Hematopoietic multipotent progenitor cell treated with erythropoietin and hydrocortisone succinate and interleukin-3 and kit ligand, for 17 days (in vitro differentiated cells): ENCODE results near the gene FNIP2.
A peak's percentile ranks its signal among the peaks of the same experiment; 100 is the strongest.
"Not testable (repeated sequence)": the region's sequence is repeated elsewhere in the genome, so short reads cannot be mapped to it uniquely, and the experiment has no call there.

Experiments used
- DNase-seq: peaks from one replicate; pipeline ENCODE4 v3.0.0-alpha.2; 2015; ENCODE audit warnings: low spot score

The FNIP2 gene

GRCh38 chr4:158816955-158817354, 48.1 kb downstream of the FNIP2 start:
- no peak for DNase-seq

- DNase-seq: no peak
Observed at GRCh38 chr4:158817562-158818296, 48.9 kb downstream of the FNIP2 start.

GRCh38 chr4:158818560-158819140, 49.8 kb downstream of the FNIP2 start:
- no peak for DNase-seq

DNA sequence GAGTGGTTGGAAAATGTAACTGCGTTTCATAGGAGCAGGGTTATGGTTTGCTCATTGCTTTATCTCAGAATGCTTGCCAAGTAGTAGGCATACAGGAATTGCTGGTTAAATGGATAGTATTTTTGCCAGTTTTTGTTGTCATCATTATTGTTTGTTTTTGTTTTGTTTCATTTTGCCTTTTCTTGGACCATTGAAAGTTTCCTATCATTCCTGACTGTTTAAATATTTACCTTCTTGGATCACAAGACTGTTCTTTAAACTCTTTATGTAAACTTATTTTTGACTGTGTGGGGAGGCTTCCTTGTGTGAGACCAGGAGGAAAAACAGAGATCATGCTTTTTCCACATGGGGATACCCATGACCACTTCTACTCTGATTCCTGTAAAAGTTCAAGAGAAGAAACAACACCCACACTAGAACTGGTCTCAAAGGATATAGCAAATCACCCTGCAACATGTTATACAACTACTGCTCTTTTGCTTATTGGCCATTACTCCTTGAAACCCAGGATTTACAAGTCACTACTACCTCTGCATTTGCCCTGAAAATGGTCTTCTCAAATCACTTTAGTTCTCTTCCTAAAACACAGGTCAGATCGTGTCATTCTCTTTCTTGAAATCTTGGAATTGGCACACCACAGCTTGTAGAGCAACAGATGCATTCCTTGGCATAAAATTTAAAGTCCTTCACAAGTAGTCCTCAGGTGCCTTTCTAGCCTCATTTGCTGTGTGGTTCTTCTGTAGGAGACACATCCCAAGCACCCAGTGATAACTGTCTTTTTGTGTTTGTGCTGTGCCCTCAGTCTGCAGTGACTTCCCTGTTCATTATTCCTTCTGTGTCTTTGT, 51.3 kb downstream of the FNIP2 start:
- DNase-seq: no peak

GRCh38 chr4:158821228-158821971, 52.6 kb downstream of the FNIP2 start:
- DNase-seq: no peak

GRCh38 chr4:158822348-158822747, 53.5 kb downstream of the FNIP2 start:
- no peak for DNase-seq

- no peak for DNase-seq
Observed at GRCh38 chr4:158823461-158823873, 54.6 kb downstream of the FNIP2 start.

DNA sequence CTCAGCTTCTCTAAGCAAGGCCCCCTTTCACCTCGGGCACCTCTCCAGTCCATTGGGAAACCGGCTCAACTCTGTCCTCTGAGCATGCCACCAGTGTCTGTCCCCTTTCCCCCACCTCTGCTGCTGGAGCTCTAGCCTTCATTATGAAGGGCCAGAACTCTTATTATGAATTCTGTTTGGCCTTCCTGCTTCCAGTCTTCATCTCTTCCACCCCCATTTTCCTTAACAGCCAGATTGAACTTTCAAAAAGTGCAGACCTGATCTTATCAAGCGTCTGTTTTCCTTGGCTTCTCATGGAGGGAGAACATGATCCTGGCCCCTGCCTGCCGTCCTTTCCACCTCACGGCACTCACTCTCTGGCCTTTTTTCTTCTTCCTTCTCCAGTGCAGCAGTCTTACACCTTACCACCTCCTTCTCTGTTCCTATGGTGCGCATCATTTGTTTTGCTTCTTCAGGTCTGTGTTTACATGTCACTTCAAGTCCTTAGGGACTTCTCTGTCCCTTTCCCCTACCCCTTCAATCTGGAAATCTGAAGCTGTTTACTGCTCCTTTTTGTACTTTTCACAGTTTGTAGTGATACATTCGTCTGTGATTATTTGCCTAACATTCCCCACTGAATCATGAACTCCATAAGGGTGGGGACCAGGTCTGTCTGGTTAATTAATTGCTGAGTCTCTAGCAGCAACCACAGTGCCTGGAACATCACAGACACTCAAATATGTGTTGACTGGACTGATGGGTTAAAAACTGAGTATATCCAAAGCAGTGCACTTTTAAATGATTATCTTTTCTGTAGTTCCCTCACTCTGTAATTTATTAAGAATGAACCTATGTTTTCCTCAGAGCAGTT, 55.8 kb downstream of the FNIP2 start:
- no peak for DNase-seq

- no peak for DNase-seq
Observed at GRCh38 chr4:158825433-158826036, 56.7 kb downstream of the FNIP2 start.

DNA sequence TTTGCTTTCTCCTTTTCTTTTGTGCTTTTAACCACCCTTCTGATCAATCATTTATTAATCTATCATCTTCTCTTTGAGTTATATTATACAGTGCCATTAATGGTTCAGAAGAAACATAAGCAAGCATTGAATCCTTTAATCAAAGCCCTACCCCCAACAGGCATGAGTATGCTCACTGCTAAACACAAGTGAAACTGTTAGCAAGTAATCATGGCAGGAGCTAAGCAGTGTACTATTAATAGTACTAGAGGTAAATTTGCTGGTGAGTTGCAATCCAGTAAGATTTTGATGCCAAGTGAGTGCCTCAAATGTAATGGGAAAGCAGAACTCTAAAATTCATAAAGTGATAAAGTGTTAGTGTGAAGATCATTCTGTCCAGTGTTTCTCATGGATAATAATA, 57.2 kb downstream of the FNIP2 start:
- DNase-seq: no peak

DNA sequence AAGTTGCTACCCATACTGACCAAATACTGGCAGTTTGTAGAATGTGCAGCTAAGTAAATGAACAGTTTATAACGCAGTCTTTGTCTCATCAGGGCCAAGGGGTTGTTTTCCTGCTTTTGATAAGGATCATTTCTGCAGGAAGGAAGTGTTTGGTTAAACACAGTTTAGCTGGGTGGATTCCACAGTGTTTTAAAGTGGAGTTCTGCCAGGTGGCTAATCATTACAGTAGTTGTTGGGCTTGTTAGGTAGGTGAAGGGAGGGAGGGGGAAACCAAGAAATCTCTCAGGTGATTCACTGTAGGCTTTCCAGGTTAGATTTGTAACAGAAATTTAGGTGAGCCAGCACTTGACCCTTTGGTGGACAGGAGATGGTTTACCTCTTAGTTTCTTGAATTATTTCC, 58.1 kb downstream of the FNIP2 start:
- no peak for DNase-seq

DNA sequence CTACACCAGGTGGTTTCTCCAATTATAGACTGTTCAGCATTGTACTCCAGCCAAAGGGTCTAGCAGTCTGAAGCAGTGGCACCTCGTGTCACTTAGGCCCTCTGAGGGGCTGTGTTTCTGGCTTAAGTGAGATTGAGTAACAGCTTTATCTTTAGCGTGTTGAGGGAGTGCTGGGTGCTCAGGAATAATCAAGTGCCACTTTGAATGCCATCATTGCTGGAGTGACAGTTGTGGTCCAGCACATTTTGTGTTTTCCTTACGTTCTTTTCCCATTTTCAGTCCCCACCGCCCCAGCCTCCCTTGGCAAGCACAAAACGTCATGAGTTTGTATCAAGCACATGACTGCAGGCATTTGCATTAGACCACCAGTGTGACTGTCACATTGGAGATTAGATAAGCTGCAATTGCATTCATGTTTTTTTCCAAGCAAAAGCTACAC, 58.7 kb downstream of the FNIP2 start:
- DNase-seq: peak; percentile 23

- not testable (repeated sequence) for DNase-seq
Observed at GRCh38 chr4:158828151-158828550, 59.3 kb downstream of the FNIP2 start.

- no peak for DNase-seq
Observed at GRCh38 chr4:158829254-158829653, 60.4 kb downstream of the FNIP2 start.

DNA sequence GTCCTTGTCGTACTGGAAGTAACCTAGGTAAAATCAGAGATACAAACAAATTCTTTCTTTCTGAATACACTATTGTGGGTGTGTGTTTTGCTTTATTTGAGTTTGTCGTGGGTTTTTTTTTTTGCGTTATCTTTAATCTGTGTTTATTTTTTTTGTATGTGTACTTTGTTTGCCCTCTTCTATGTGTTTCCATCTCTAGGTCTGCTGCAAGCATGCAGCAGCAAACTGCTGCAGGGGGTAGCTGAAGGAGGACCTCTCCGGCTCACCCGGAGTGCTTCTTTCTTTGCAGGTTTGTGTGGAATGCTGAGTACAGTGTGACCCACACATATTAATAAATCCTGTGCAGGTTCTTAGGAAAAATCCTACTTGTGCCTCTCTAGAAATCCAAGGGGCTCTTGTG, 64.8 kb downstream of the FNIP2 start:
- DNase-seq: no peak

DNA sequence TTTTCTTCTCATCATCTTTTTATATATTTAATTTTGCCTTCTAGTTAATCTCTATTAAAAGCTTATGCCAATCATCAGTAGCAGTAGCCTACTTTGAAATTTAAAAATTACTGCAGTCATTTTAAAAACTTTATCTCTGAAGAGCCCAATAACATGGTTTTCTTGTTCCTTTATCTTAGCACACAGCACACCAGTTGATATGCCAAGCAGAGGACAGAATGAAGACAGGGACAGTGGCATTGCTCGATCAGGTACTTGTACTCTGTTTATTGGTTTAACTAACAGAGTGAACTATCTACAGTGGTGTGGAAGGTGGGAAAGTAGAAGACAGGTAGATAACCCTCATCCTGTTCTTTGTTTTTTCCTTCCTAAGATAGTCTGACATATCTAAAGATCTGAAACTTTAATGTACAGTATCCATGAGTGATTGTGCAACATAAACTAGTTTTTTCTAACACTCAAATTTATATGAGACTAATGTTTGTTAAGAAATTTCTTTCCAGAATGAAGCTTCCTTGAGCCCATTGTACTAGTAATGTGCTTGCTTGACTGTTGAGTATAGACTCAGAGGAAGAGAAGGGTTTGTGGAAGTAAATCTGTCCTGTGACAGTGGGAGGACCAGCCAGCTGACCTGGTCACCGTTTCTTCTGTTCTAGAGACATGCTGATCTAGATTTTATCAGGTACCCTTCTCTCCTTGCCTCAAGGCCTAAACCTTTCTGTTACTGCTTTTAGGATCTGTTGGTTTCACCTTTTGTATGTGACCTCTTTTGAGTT, 66.6 kb downstream of the FNIP2 start:
- no peak for DNase-seq

DNA sequence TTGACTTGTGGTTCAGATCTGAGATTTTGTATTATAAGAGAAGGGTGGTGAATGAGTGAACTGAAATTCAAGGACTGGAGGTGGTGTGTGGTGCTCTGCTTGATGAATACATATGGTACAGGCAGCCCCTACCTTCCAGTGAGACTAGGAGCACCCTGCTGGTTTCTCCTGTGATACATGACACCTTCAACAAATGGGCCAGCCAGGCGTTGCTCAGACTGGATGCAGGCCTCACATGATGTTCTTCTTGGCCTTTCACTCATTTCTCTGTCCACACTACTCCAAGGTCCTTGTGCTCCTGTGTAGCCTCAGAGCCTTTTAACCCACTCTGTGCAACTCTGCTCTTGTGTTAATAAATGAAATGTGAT, 67.2 kb downstream of the FNIP2 start:
- no peak for DNase-seq

- no peak for DNase-seq
Observed at GRCh38 chr4:158836828-158837449, 68.1 kb downstream of the FNIP2 start.

- no peak for DNase-seq
Observed at GRCh38 chr4:158837527-158838141, 68.8 kb downstream of the FNIP2 start.
